Activated B cell treated with CpG ODN at 0.5 μM for 24 hours (primary cell): ENCODE results near the gene GHR. TPM values are rescaled to one million over a fixed set of nuclear protein-coding genes. Genes with fewer than 3 reads are reported as not detected.

Source experiments
- ATAC-seq: fragments of 200-7000 bp; cut with Tn5 transposase; one replicate; pipeline ENCODE4 v1.10.0; 2021; ENCODE audit warnings: low read depth, mild to moderate bottlenecking, moderate library complexity
- CTCF ChIA-PET: fragments of 350-600 bp; sonication (Branson Sonifier 250); formaldehyde crosslinking; loops from one replicate; lab custom pipeline; 2021; ENCODE audit warnings: antibody characterized with exemption; lab: Charles Lee
- POLR2A ChIA-PET: fragments of 350-600 bp; sonication (Branson Sonifier 250); formaldehyde crosslinking; loops from one replicate; lab custom pipeline; 2021; ENCODE audit warnings: antibody characterized with exemption; lab: Charles Lee
- DNase-seq: peaks from one replicate; pipeline ENCODE4 v3.0.0; 2022
- H3K27ac Mint-ChIP-seq: one replicate; pipeline ENCODE4 v1.8.0; 2020; ENCODE audit warnings: mixed read lengths
- H3K27me3 Mint-ChIP-seq: one replicate; pipeline ENCODE4 v1.8.0; 2021; ENCODE audit warnings: mixed read lengths
- H3K36me3 Mint-ChIP-seq: one replicate; pipeline ENCODE4 v1.8.0; 2021; ENCODE audit warnings: low read depth, mixed read lengths
- H3K4me1 Mint-ChIP-seq: one replicate; pipeline ENCODE4 v1.8.0; 2021; ENCODE audit warnings: mixed read lengths
- H3K4me3 Mint-ChIP-seq: one replicate; pipeline ENCODE4 v1.8.0; 2020; ENCODE audit warnings: mild to moderate bottlenecking, mixed read lengths
- H3K9me3 Mint-ChIP-seq: one replicate; pipeline ENCODE4 v1.8.0; 2020; ENCODE audit warnings: mixed read lengths
- intact Hi-C: fragments of 100-400 bp; cut with micrococcal nuclease; formaldehyde crosslinking; loops from one replicate; pipeline ENCODE4 v1.15.1; 2024
- total RNA-seq: library from RNA; stranded (reverse); gene quantifications from 2 replicates; pipeline ENCODE4 v1.2.3, GENCODE V29; 2022
- TF ChIP-seq, protein P1 (sequence below): fragments of 200-600 bp; IDR thresholded peaks from one replicate; pipeline ENCODE4 v1.8.0; 2022; ENCODE audit warnings: antibody characterized with exemption, mild to moderate bottlenecking

Gene GHR
- total RNA-seq, 1 donor from 2014 or later: not detected

GRCh38 chr5:42761791-42762190 is 338.6 kb downstream of the GHR start:
- H3K36me3 Mint-ChIP-seq: peaks cover 11% of the 10 kb centered on the region
- H3K27me3 Mint-ChIP-seq: peaks cover 2% of the 10 kb centered on the region
- TF ChIP-seq, protein P1, sequence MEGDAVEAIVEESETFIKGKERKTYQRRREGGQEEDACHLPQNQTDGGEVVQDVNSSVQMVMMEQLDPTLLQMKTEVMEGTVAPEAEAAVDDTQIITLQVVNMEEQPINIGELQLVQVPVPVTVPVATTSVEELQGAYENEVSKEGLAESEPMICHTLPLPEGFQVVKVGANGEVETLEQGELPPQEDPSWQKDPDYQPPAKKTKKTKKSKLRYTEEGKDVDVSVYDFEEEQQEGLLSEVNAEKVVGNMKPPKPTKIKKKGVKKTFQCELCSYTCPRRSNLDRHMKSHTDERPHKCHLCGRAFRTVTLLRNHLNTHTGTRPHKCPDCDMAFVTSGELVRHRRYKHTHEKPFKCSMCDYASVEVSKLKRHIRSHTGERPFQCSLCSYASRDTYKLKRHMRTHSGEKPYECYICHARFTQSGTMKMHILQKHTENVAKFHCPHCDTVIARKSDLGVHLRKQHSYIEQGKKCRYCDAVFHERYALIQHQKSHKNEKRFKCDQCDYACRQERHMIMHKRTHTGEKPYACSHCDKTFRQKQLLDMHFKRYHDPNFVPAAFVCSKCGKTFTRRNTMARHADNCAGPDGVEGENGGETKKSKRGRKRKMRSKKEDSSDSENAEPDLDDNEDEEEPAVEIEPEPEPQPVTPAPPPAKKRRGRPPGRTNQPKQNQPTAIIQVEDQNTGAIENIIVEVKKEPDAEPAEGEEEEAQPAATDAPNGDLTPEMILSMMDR: no peak
- ATAC-seq (no peak), DNase-seq (no peak)
- H3K9me3 Mint-ChIP-seq: no peaks in the 10 kb centered on the region
- ChIA-PET POLR2A (no interaction called here), CTCF (no interaction called here)
- H3K27ac Mint-ChIP-seq: no peak overlapping the region
- H3K4me3 Mint-ChIP-seq: no peak overlapping the region
- intact Hi-C loops: no loop called here
- peaks cover 10% of the 10 kb centered on the region for H3K4me1 Mint-ChIP-seq

GRCh38 chr5:42767491-42768105 is 344.4 kb downstream of the GHR start:
- Mint-ChIP-seq H3K36me3 (peaks cover 6% of the 10 kb centered on the region), H3K27me3 (peaks cover 6% of the 10 kb centered on the region), H3K4me3 (no peak overlapping the region), H3K27ac (no peak overlapping the region), H3K9me3 (no peaks in the 10 kb centered on the region), H3K4me1 (no peaks in the 10 kb centered on the region)
- ChIA-PET CTCF (interaction anchor here (0.6 to 1.3 kb wide), 7 partner anchors 20 to 911 kb away, joined by 3 to 6 read pairs (median 3); no protein-coding TSS in a partner anchor), POLR2A (interaction anchor here (0.6 kb wide), 1 partner anchor 255 kb away, joined by 4 read pairs; no protein-coding TSS in a partner anchor)
- intact Hi-C loops: loop anchor here (1.0 to 2.0 kb wide), 5 partner anchors 185 to 1863 kb away; no protein-coding TSS in a partner anchor
- TF ChIP-seq, protein P1: no peak
- ATAC-seq (no peak), DNase-seq (no peak)

DNA sequence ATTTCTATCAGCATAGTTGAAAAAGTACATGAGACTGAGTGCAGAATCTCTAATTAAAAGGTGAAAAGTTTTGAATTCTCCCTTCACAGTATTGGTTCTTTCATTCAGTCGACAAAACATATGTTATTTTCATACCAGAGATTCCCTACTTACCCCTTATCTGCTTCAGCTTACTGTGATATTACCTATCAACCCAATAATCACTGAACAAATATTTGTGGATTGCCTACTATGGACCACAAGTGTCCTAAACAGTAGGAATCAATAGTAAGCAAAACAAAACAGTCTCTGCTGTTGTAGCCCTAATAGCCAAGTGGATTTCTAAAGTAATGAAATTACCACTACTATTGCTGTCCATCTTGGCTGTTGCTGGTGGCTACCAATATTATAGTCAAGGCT is 344.9 kb downstream of the GHR start:
- ChIA-PET POLR2A (interaction anchor here (0.6 kb wide), 1 partner anchor 255 kb away, joined by 4 read pairs; no protein-coding TSS in a partner anchor), CTCF (interaction anchor here (0.6 to 1.3 kb wide), 3 partner anchors 23 to 185 kb away, joined by 3 to 4 read pairs (median 3); no protein-coding TSS in a partner anchor)
- no peaks in the 10 kb centered on the region for H3K4me1 Mint-ChIP-seq
- intact Hi-C loops: no loop called here
- DNase-seq (no peak), ATAC-seq (no peak)
- H3K9me3 Mint-ChIP-seq: no peaks in the 10 kb centered on the region
- H3K27me3 Mint-ChIP-seq: peaks cover 7% of the 10 kb centered on the region
- no peak overlapping the region for H3K27ac Mint-ChIP-seq
- H3K4me3 Mint-ChIP-seq: no peak overlapping the region
- TF ChIP-seq, protein P1: no peak
- peaks cover 6% of the 10 kb centered on the region for H3K36me3 Mint-ChIP-seq

DNA sequence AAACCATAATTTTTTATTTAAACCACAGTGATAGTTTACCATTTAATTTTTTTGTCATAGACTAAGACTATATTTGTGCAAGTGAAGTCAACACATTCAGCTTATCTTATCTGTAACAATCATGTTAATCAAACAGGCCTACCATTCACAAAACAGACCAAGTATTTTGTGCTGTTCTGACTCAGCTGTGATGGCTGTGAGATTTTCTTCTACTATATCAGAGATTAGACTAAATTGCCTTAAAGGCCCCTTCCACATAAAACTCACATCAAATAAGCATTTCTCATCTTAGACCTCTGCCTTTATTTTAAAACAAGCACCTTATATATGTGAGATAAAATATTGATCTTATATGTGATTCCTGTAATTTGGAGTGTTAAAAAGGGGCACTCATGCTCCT is 346.8 kb downstream of the GHR start:
- no peak for DNase-seq
- Mint-ChIP-seq H3K4me1 (no peaks in the 10 kb centered on the region), H3K4me3 (no peak overlapping the region), H3K36me3 (no peaks in the 10 kb centered on the region), H3K27ac (no peak overlapping the region), H3K9me3 (no peaks in the 10 kb centered on the region), H3K27me3 (peaks cover 6% of the 10 kb centered on the region)
- TF ChIP-seq, protein P1: no peak
- intact Hi-C loops: no loop called here
- ChIA-PET CTCF (no interaction called here), POLR2A (no interaction called here)
- ATAC-seq: no peak
